Activated CD4-positive, alpha-beta memory T cell treated with anti-CD3 and anti-CD28 coated beads for 36 hours (primary cell): ENCODE data around the gene MAD1L1. TPM values are rescaled to one million over a fixed set of nuclear protein-coding genes. Genes with fewer than 3 reads are reported as not detected.

Source experiments
- CTCF ChIA-PET: fragments of 350-600 bp; sonication (Branson Sonifier 250); formaldehyde crosslinking; loops from one replicate; lab custom pipeline; 2021; ENCODE audit warnings: antibody characterized with exemption, inconsistent platforms; lab: Charles Lee
- POLR2A ChIA-PET: fragments of 350-600 bp; sonication (Branson Sonifier 250); formaldehyde crosslinking; loops from one replicate; lab custom pipeline; 2021; ENCODE audit warnings: antibody characterized with exemption; lab: Charles Lee
- DNase-seq: peaks from one replicate; pipeline ENCODE4 v3.0.0-alpha.2; 2020
- H3K27ac Mint-ChIP-seq: one replicate; pipeline ENCODE4 v1.8.0; 2021; ENCODE audit warnings: mixed read lengths
- H3K27me3 Mint-ChIP-seq: one replicate; pipeline ENCODE4 v1.8.0; 2021; ENCODE audit warnings: mixed read lengths
- H3K36me3 Mint-ChIP-seq: one replicate; pipeline ENCODE4 v1.8.0; 2021; ENCODE audit warnings: mixed read lengths
- H3K4me1 Mint-ChIP-seq: one replicate; pipeline ENCODE4 v1.8.0; 2021; ENCODE audit warnings: low read depth, mixed read lengths
- H3K4me3 Mint-ChIP-seq: one replicate; pipeline ENCODE4 v1.8.0; 2021; ENCODE audit warnings: mild to moderate bottlenecking, mixed read lengths
- H3K9me3 Mint-ChIP-seq: one replicate; pipeline ENCODE4 v1.8.0; 2021; ENCODE audit warnings: mixed read lengths
- intact Hi-C: fragments of 100-400 bp; cut with micrococcal nuclease; formaldehyde crosslinking; loops from one replicate; pipeline ENCODE4 v1.15.1; 2023
- total RNA-seq, 2 experiments: library from RNA; stranded (reverse); gene quantifications; one replicate each; pipeline ENCODE4 v1.2.3, GENCODE V29; 2021

The MAD1L1 gene
- total RNA-seq, 2 experiments from 2014 or later: 44.4 to 47.8 TPM

- CTCF ChIA-PET: no interaction called here
- Mint-ChIP-seq H3K9me3 (no peaks in the 10 kb centered on the region), H3K27me3 (no peaks in the 10 kb centered on the region), H3K4me1 (no peaks in the 10 kb centered on the region), H3K4me3 (no peak overlapping the region), H3K36me3 (no peaks in the 10 kb centered on the region), H3K27ac (no peak overlapping the region)
- intact Hi-C loops: no loop called here
- DNase-seq: no peak
- POLR2A ChIA-PET: no interaction called here
Measured at GRCh38 chr7:1907751-1908365, 324.9 kb downstream of the MAD1L1 start.

GRCh38 chr7:1906988-1907745, 325.6 kb downstream of the MAD1L1 start:
- Mint-ChIP-seq H3K27ac (no peak overlapping the region), H3K4me3 (no peak overlapping the region), H3K36me3 (no peaks in the 10 kb centered on the region), H3K27me3 (no peaks in the 10 kb centered on the region), H3K9me3 (no peaks in the 10 kb centered on the region), H3K4me1 (no peaks in the 10 kb centered on the region)
- DNase-seq: no peak
- intact Hi-C loops: no loop called here
- POLR2A ChIA-PET: no interaction called here
- CTCF ChIA-PET: no interaction called here

- POLR2A ChIA-PET: no interaction called here
- H3K4me1 Mint-ChIP-seq: no peaks in the 10 kb centered on the region
- H3K9me3 Mint-ChIP-seq: no peaks in the 10 kb centered on the region
- H3K27ac Mint-ChIP-seq: no peak overlapping the region
- DNase-seq: no peak
- H3K27me3 Mint-ChIP-seq: no peaks in the 10 kb centered on the region
- H3K36me3 Mint-ChIP-seq: no peaks in the 10 kb centered on the region
- intact Hi-C loops: no loop called here
- CTCF ChIA-PET: no interaction called here
- H3K4me3 Mint-ChIP-seq: no peak overlapping the region
Measured at GRCh38 chr7:1906087-1906830, 326.5 kb downstream of the MAD1L1 start.

GRCh38 chr7:1902231-1902855, 330.4 kb downstream of the MAD1L1 start:
- POLR2A ChIA-PET: no interaction called here
- Mint-ChIP-seq H3K36me3 (no peaks in the 10 kb centered on the region), H3K4me1 (no peaks in the 10 kb centered on the region), H3K9me3 (no peaks in the 10 kb centered on the region), H3K27ac (no peak overlapping the region), H3K27me3 (no peaks in the 10 kb centered on the region), H3K4me3 (no peak overlapping the region)
- DNase-seq: no peak
- CTCF ChIA-PET: no interaction called here
- intact Hi-C loops: no loop called here

DNA sequence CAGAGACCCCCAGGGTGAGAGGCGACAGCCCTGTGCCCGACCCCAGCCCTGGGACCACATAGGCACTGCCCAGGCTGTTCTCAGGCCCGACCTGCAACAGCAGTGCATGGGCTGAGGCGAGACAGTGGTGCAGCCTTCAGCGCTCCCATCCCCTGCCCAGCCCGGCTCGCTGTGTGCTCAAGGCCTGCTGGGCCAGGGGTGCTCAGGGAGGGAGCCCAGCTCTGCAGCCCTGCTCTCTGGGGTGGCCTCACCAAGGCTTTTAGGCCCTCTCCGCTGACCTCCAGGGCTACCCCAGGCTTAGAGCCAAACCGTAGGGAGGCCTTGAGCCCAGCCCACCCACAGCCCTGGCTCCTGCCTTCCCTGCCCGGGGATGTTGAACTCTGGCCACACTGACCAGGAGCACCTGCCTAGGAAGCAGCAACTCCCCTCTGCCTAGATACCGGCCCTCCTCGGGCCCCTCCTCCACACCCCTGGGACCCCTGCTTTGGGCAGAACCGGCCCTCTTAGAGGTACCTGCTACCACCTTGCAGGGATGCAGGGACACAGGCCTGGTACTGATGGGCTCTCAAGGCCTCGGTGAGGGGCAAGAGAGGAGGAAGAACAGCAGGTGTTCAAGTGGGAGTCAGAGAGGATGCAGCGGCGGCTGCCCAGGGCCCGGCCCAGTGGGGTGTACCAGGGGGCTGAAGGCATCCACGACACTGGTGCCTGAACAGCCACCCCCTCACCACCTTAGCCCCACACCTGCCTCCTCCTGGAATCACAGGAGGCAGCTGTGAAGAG, 331.1 kb downstream of the MAD1L1 start:
- H3K4me3 Mint-ChIP-seq: no peak overlapping the region
- ChIA-PET CTCF (no interaction called here), POLR2A (no interaction called here)
- no peaks in the 10 kb centered on the region for H3K36me3 Mint-ChIP-seq
- no peaks in the 10 kb centered on the region for H3K4me1 Mint-ChIP-seq
- no peaks in the 10 kb centered on the region for H3K27me3 Mint-ChIP-seq
- intact Hi-C loops: no loop called here
- no peak for DNase-seq
- H3K27ac Mint-ChIP-seq: no peak overlapping the region
- no peaks in the 10 kb centered on the region for H3K9me3 Mint-ChIP-seq

- ChIA-PET CTCF (no interaction called here), POLR2A (no interaction called here)
- H3K9me3 Mint-ChIP-seq: no peaks in the 10 kb centered on the region
- no peak overlapping the region for H3K27ac Mint-ChIP-seq
- no peak for DNase-seq
- intact Hi-C loops: no loop called here
- H3K27me3 Mint-ChIP-seq: no peaks in the 10 kb centered on the region
- no peak overlapping the region for H3K4me3 Mint-ChIP-seq
- H3K4me1 Mint-ChIP-seq: no peaks in the 10 kb centered on the region
- no peaks in the 10 kb centered on the region for H3K36me3 Mint-ChIP-seq
Measured at GRCh38 chr7:1900847-1901246, 331.9 kb downstream of the MAD1L1 start.

- Mint-ChIP-seq H3K27ac (peak overlapping the region; percentile 18), H3K36me3 (no peaks in the 10 kb centered on the region), H3K4me1 (no peaks in the 10 kb centered on the region), H3K9me3 (no peaks in the 10 kb centered on the region), H3K27me3 (no peaks in the 10 kb centered on the region), H3K4me3 (no peak overlapping the region)
- ChIA-PET CTCF (no interaction called here), POLR2A (no interaction called here)
- intact Hi-C loops: no loop called here
- no peak for DNase-seq
Measured at GRCh38 chr7:1899951-1900762, 332.6 kb downstream of the MAD1L1 start.

DNA sequence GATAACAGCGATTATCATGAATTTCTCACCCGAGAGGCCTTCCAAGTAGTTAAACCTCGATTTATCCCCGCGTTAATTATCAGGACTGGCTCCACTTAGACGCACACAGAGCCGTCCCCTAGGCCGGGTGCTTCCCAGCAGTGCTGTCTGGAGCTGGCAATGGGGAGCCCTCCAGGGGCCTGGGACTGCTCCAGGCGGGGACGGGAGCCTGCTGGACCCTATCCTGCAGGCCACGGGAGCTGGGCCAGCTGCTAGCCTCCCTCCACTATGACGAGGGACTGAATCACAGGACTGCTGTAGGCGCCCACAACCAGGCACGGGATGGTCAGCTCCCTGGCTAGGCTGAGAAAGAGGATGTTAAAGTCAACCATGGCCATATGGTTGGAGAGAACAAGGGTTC, 333.5 kb downstream of the MAD1L1 start:
- intact Hi-C loops: no loop called here
- Mint-ChIP-seq H3K36me3 (no peaks in the 10 kb centered on the region), H3K27me3 (no peaks in the 10 kb centered on the region), H3K4me1 (no peaks in the 10 kb centered on the region), H3K4me3 (no peak overlapping the region), H3K9me3 (no peaks in the 10 kb centered on the region), H3K27ac (no peak overlapping the region)
- POLR2A ChIA-PET: no interaction called here
- CTCF ChIA-PET: no interaction called here
- no peak for DNase-seq

GRCh38 chr7:1898628-1899185, 334.0 kb downstream of the MAD1L1 start:
- POLR2A ChIA-PET: no interaction called here
- intact Hi-C loops: no loop called here
- no peaks in the 10 kb centered on the region for H3K4me1 Mint-ChIP-seq

DNA sequence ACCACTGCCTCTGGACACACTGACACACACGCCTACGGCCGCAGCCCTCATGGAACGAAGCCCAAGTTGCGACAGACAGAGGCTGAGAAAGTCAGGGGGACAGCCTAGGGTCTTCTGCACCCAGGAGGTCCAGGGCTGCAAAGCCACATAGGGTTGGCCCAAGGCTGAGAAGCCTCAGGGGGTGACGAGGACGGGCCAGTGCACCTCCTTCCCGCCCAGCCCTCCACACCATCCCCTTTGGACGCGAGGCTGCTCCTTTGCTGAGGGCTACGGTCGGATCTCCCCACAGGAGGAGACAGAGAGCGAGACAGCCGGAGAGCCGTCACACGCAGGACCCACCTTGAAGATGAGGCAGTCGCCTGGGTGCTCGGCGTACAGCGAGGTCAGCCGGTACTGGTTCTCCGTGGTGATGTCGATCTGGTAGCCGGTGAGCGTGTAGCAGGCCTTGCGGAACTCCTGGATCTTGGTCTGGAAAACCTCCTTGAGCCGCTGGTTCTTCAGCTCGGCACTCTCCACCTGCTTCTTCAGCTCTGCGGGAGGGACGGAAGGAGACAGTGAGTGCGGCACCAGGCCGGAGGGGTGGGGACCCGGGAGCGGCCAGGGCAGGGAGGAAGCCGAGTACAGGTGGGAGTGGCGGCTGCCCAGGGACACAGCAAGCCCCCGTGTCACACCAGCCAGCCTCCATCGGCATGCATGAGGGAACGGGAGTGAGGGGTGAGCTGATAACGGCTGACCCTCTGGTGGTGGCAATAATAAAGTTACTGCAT, 334.7 kb downstream of the MAD1L1 start:
- DNase-seq: no peak
- H3K36me3 Mint-ChIP-seq: no peaks in the 10 kb centered on the region

More at GRCh38 chr7:1898628-1899185, 334.0 kb downstream of the MAD1L1 start:
- Mint-ChIP-seq H3K27ac (no peak overlapping the region), H3K4me3 (no peak overlapping the region), H3K27me3 (no peaks in the 10 kb centered on the region), H3K9me3 (no peaks in the 10 kb centered on the region), H3K36me3 (no peaks in the 10 kb centered on the region)
- no peak for DNase-seq
- CTCF ChIA-PET: no interaction called here

More for the DNA sequence above, 334.7 kb downstream of the MAD1L1 start:
- no peaks in the 10 kb centered on the region for H3K4me1 Mint-ChIP-seq
- no peaks in the 10 kb centered on the region for H3K9me3 Mint-ChIP-seq
- intact Hi-C loops: no loop called here
- H3K27me3 Mint-ChIP-seq: no peaks in the 10 kb centered on the region
- ChIA-PET POLR2A (no interaction called here), CTCF (no interaction called here)
- no peak overlapping the region for H3K4me3 Mint-ChIP-seq
- H3K27ac Mint-ChIP-seq: no peak overlapping the region
